Endothelial cell of hepatic sinusoid (primary cell): ENCODE data around the gene BACH2.

Source experiments
- in situ Hi-C: cut with HindIII; loops from 2 replicates; pipeline ENCODE4 v1.10.0; 2017; ENCODE audit warnings: low sequenced_read_pairs

Gene BACH2

GRCh38 chr6:90187437-90188121 is 109.1 kb downstream of the BACH2 start:
- in situ Hi-C loops, result no loop called here

- in situ Hi-C loops, result no loop called here
Observed at GRCh38 chr6:90186637-90187371, 109.8 kb downstream of the BACH2 start.

GRCh38 chr6:90186026-90186425 is 110.6 kb downstream of the BACH2 start:
- in situ Hi-C loops, result no loop called here

GRCh38 chr6:90184334-90185298 is 112.0 kb downstream of the BACH2 start:
- in situ Hi-C loops, result no loop called here

GRCh38 chr6:90183587-90184333 is 112.9 kb downstream of the BACH2 start:
- in situ Hi-C loops, result no loop called here

GRCh38 chr6:90180526-90180925 is 116.1 kb downstream of the BACH2 start:
- in situ Hi-C loops, result no loop called here

GRCh38 chr6:90179190-90180169 is 117.2 kb downstream of the BACH2 start:
- in situ Hi-C loops, result loop anchor here (5.0 kb wide), 2 partner anchors 33 to 57 kb away; no protein-coding TSS in a partner anchor

- in situ Hi-C loops, result loop anchor here (5.0 kb wide), 2 partner anchors 34 to 56 kb away; no protein-coding TSS in a partner anchor
Observed at GRCh38 chr6:90178384-90178855, 118.2 kb downstream of the BACH2 start.

- in situ Hi-C loops, result loop anchor here (5.0 kb wide), 2 partner anchors 35 to 55 kb away; no protein-coding TSS in a partner anchor
Observed at GRCh38 chr6:90177544-90178383, 118.9 kb downstream of the BACH2 start.

GRCh38 chr6:90175627-90176538 is 120.8 kb downstream of the BACH2 start:
- in situ Hi-C loops, result loop anchor here (5.0 kb wide), 2 partner anchors 36 to 54 kb away; no protein-coding TSS in a partner anchor

- in situ Hi-C loops, result no loop called here
Observed at GRCh38 chr6:90173262-90173925, 123.2 kb downstream of the BACH2 start.

GRCh38 chr6:90170601-90171000 is 126.0 kb downstream of the BACH2 start:
- in situ Hi-C loops, result no loop called here

GRCh38 chr6:90169374-90169773 is 127.3 kb downstream of the BACH2 start:
- in situ Hi-C loops, result no loop called here

GRCh38 chr6:90168693-90169131 is 127.9 kb downstream of the BACH2 start:
- in situ Hi-C loops, result no loop called here

- in situ Hi-C loops, result no loop called here
Observed at GRCh38 chr6:90167514-90168379, 128.9 kb downstream of the BACH2 start.
